ENCODE measurements around the gene ACSS2. TPM values are rescaled to one million over a fixed set of nuclear protein-coding genes. Genes with fewer than 3 reads are reported as not detected.

The ACSS2 gene
- total and polyA plus RNA-seq, 2 donors (not counting 1 experiment from before 2014, with no cell fraction given) = 10.5 to 22.1 TPM

- TF ChIP-seq EZH2 (IDR thresholded peaks at IDR 0.05; ENCODE audit: borderline replicate concordance, insufficient read depth, low read depth, low read length, poor library complexity, severe bottlenecking) (no peak), CTCF (IDR thresholded peaks at IDR 0.05) (no peak)
These were observed 12.1 kb downstream of the ACSS2 start for GRCh38 chr20:34888468-34888867.

GRCh38 chr20:34891166-34892062 is 15.0 kb downstream of the ACSS2 start:
- Histone ChIP-seq H3K4me1 (ENCODE audit: control insufficient read depth in 2 of 2, insufficient read depth in 2 of 2, low read length in 2 of 2) (no peaks in the 10 kb centered on the region), H3K27me3 (replicated peaks in 1 of 4; ENCODE audit: control extremely low read depth in 1 of 4, control insufficient read depth in 3 of 4, insufficient read depth in 4 of 4, low read length in 3 of 4) (no peaks in the 10 kb centered on the region), H4K20me1 (ENCODE audit: control insufficient read depth, insufficient read depth, low read length, poor library complexity, severe bottlenecking) (no peaks in the 10 kb centered on the region), H3K36me3 (replicated peaks in 1 of 2; ENCODE audit: control extremely low read depth in 1 of 2, control insufficient read depth in 1 of 2, extremely low read depth in 1 of 2, insufficient read depth in 2 of 2, low read length in 1 of 2) (no peaks in the 10 kb centered on the region), H3K9me3 (ENCODE audit: control extremely low read depth in 1 of 3, control insufficient read depth in 2 of 3, insufficient read depth in 1 of 3, low read length in 2 of 3) (no peaks in the 10 kb centered on the region), H3K27ac (ENCODE audit: low read length in 2 of 2) (no peak overlapping the region), H2AFZ (ENCODE audit: insufficient read depth, low read depth, low read length, poor library complexity, severe bottlenecking) (no peak overlapping the region), H3K4me3 (ENCODE audit: control extremely low read depth in 1 of 5, extremely low read depth in 1 of 5, insufficient read depth in 1 of 5, low read depth in 2 of 5, low read length in 4 of 5) (no peak overlapping the region), H3K9ac (ENCODE audit: low read length) (no peak overlapping the region), H3K4me2 (replicated peaks; ENCODE audit: low read depth, low read length, poor library complexity, severe bottlenecking) (no peak overlapping the region), H3K79me2 (ENCODE audit: control insufficient read depth, insufficient read depth, low read length) (no peaks in the 10 kb centered on the region)
- ChIA-PET POLR2A (no interaction called here), CTCF (interaction anchor here (1.0 kb wide), 1 partner anchor 122 kb away, joined by 3 read pairs; no protein-coding TSS in a partner anchor)
- intact Hi-C loops (cut with micrococcal nuclease) = no loop called here
- Mint-ChIP-seq H3K9me3 (ENCODE audit: insufficient read depth) (no peaks in the 10 kb centered on the region), H3K4me3 (no peak overlapping the region), H3K27ac (no peak overlapping the region), H3K27me3 (peaks cover 9% of the 10 kb centered on the region), H3K4me1 (peaks cover 4% of the 10 kb centered on the region)
- ATAC-seq (ENCODE audit: low read depth) (no peak), DNase-seq (no peak)
- 80% methylated on average over 1 of the region's 2 CpGs for WGBS (ENCODE audit: insufficient coverage)
- TF ChIP-seq CTCF (IDR thresholded peaks at IDR 0.05) = no peak
- no peak for TF ChIP-seq EZH2 (IDR thresholded peaks at IDR 0.05; ENCODE audit: borderline replicate concordance, insufficient read depth, low read depth, low read length, poor library complexity, severe bottlenecking)

More at GRCh38 chr20:34888468-34888867, 12.1 kb downstream of the ACSS2 start:
- no peak overlapping the region for H3K27ac Mint-ChIP-seq
- no peak overlapping the region for H2AFZ ChIP-seq (ENCODE audit: insufficient read depth, low read depth, low read length, poor library complexity, severe bottlenecking)
- ChIA-PET POLR2A (no interaction called here), CTCF (no interaction called here)
- H3K4me1 ChIP-seq (ENCODE audit: control insufficient read depth in 2 of 2, insufficient read depth in 2 of 2, low read length in 2 of 2) = no peaks in the 10 kb centered on the region
- H3K27ac ChIP-seq (ENCODE audit: low read length in 2 of 2) = no peak overlapping the region
- intact Hi-C loops (cut with micrococcal nuclease) = no loop called here
- no peak overlapping the region for H3K4me3 ChIP-seq (ENCODE audit: control extremely low read depth in 1 of 5, extremely low read depth in 1 of 5, insufficient read depth in 1 of 5, low read depth in 2 of 5, low read length in 4 of 5)
- H3K9me3 Mint-ChIP-seq (ENCODE audit: insufficient read depth) = no peaks in the 10 kb centered on the region
- ATAC-seq (ENCODE audit: low read depth) = no peak
- no peak overlapping the region for H3K4me2 ChIP-seq (replicated peaks; ENCODE audit: low read depth, low read length, poor library complexity, severe bottlenecking)
- H3K36me3 ChIP-seq (replicated peaks in 1 of 2; ENCODE audit: control extremely low read depth in 1 of 2, control insufficient read depth in 1 of 2, extremely low read depth in 1 of 2, insufficient read depth in 2 of 2, low read length in 1 of 2) = no peaks in the 10 kb centered on the region
- H3K4me1 Mint-ChIP-seq = peaks cover 4% of the 10 kb centered on the region
- no peaks in the 10 kb centered on the region for H3K9me3 ChIP-seq (ENCODE audit: control extremely low read depth in 1 of 3, control insufficient read depth in 2 of 3, insufficient read depth in 1 of 3, low read length in 2 of 3)
- no peak overlapping the region for H3K9ac ChIP-seq (ENCODE audit: low read length)
- no peaks in the 10 kb centered on the region for H3K79me2 ChIP-seq (ENCODE audit: control insufficient read depth, insufficient read depth, low read length)
- WGBS (ENCODE audit: insufficient coverage) = 63% methylated on average over 1 of the region's 1 CpG
- no peaks in the 10 kb centered on the region for H3K27me3 ChIP-seq (replicated peaks in 1 of 4; ENCODE audit: control extremely low read depth in 1 of 4, control insufficient read depth in 3 of 4, insufficient read depth in 4 of 4, low read length in 3 of 4)
- peaks cover 4% of the 10 kb centered on the region for H3K27me3 Mint-ChIP-seq
- H3K4me3 Mint-ChIP-seq = no peak overlapping the region
- no peak for DNase-seq
- no peaks in the 10 kb centered on the region for H4K20me1 ChIP-seq (ENCODE audit: control insufficient read depth, insufficient read depth, low read length, poor library complexity, severe bottlenecking)

Measured in B cell (primary cell).